GM12875 (cell line): ENCODE measurements around the gene KCNAB2.

Experiments
- H3K4me3 ChIP-seq: one replicate; pipeline ENCODE4 v1.5.1; 2011; ENCODE audit warnings: low read depth, low read length, control low read depth
- CTCF ChIP-seq: IDR thresholded peaks from 2 replicates; pipeline ENCODE4 v1.5.1; 2011; ENCODE audit warnings: low read depth, mild to moderate bottlenecking, control low read depth, inconsistent platforms, low read length, moderate library complexity, borderline replicate concordance; ENCODE audit not compliant: insufficient read depth

KCNAB2 gene

GRCh38 chr1:6068932-6069331, 23.2 kb downstream of the KCNAB2 start:
- no peak for TF ChIP-seq CTCF
- no peak overlapping the region for H3K4me3 ChIP-seq

- no peak overlapping the region for H3K4me3 ChIP-seq
- no peak for TF ChIP-seq CTCF
These were observed 23.9 kb downstream of the KCNAB2 start for GRCh38 chr1:6069573-6069972.

DNA sequence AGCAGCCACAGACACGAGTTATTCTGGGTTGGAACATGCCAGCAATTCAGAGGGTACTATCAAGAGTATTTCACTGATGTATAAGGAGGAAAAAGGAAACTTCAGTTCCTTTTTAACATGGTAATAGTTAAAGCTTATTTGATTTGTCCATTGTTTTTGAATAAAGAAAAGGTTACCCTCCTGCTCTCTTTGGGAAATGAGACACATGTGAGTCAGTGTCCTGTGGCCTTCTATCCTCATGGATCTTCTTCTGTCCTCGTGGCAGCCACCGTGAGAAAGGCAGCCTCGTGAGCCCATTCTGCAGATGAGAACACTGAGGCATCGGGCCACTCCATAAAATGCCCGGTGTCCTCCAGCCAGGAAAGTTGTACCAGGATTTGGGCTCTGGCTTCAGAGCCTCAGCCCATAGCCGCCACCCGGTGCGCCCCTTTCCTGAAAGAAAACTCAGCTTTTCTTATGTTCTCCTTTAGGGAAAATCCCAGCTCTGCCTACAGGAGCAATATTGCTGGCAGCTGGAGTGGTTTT, 24.8 kb downstream of the KCNAB2 start:
- no peak for TF ChIP-seq CTCF

DNA sequence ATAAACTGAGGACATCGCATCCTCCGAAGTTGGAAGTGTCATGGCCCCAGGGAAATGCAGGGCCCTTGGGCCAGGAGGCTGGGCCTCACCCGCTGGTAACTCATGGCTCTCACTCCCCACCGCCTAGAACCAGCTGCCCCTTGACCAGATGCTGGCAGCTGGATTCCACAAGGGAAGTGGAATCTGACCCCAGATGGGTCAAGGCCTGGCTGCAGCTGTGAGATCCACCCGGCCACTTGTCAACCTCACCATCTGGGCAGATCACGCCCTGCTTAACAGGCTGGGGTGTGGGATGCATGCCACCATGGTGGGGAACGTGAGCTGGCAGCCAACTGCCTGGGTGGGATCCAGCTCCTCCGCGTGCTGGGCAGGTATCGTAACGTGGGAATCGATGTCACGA, 25.5 kb downstream of the KCNAB2 start:
- no peak for TF ChIP-seq CTCF
- no peak overlapping the region for H3K4me3 ChIP-seq

More for the DNA sequence above, 24.8 kb downstream of the KCNAB2 start:
- no peak overlapping the region for H3K4me3 ChIP-seq

DNA sequence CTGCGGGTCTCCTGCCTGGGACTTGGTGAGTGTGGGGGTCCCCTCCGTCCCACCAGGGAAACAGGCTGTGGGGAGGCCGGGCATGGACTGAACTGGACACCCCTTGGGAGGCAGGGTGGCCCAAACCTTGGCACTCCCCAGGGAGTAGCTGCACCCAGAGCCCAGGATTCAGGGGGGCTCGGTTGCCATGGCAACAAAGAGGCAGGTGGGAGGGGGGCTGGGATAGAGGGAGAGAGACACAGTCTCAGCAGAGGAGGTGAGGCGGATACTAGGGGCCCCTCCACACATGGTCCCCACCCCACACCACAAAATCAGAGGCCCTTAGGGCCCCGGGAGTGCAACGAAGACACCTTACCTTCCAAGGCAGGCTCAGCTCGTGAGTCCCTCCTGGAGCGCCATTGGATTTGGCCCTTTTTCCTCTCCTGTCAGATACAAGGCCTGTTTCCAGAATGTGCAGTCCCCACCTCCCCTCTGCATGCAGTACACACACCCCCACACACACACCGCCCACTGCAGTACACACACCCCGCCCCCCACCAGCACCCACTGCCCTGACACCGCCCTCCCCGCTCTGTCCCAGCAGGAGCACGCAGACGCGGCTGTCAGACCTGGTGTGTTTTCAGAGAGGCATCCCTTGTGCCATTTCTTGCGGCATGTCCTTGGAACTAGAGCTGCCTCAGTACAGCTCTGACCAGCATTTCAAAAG, 27.2 kb downstream of the KCNAB2 start:
- no peak for TF ChIP-seq CTCF
- no peak overlapping the region for H3K4me3 ChIP-seq

GRCh38 chr1:6073480-6074053, 27.9 kb downstream of the KCNAB2 start:
- H3K4me3 ChIP-seq = no peak overlapping the region
- TF ChIP-seq CTCF = no peak
